B cell (primary cell): ENCODE measurements around the gene SLC25A51. TPM values are rescaled to one million over a fixed set of nuclear protein-coding genes. Genes with fewer than 3 reads are reported as not detected.

Experiments
- ATAC-seq: fragments of 200-7000 bp; cut with Tn5 transposase; one replicate; pipeline ENCODE4 v1.10.0; 2021; ENCODE audit warnings: low read depth, mild to moderate bottlenecking, moderate number of reproducible peaks, moderate library complexity
- CTCF ChIA-PET: fragments of 350-600 bp; sonication (Branson Sonifier 250); formaldehyde crosslinking; loops from one replicate; lab custom pipeline; 2021; ENCODE audit warnings: antibody characterized with exemption, inconsistent platforms; lab: Charles Lee
- POLR2A ChIA-PET: fragments of 350-600 bp; sonication (Branson Sonifier 250); formaldehyde crosslinking; loops from one replicate; lab custom pipeline; 2021; ENCODE audit warnings: antibody characterized with exemption; lab: Charles Lee
- DNase-seq: peaks from one replicate; pipeline ENCODE4 v3.0.0; 2013
- H2AFZ ChIP-seq: 2 replicates; pipeline ENCODE4 v1.6.1; 2012; ENCODE audit warnings: mild to moderate bottlenecking, low read depth, low read length; ENCODE audit not compliant: insufficient read depth, poor library complexity, severe bottlenecking
- H3K27ac ChIP-seq, 2 donors: 1 replicate in 1 of 2; 2 replicates in 1 of 2; pipeline ENCODE4 v1.5.1; 2012 to 2013; ENCODE audit warnings: low read length in 2 of 2, mild to moderate bottlenecking in 2 of 2, moderate library complexity in 1 of 2
- H3K27me3 ChIP-seq, 4 experiments: fragments of 200-600 bp in 1 of 4; sonication (generic) in 1 of 4; replicated peaks in 1 of 4; 1 replicate in 2 of 4; 2 replicates in 2 of 4; pipeline versions ENCODE4 v1.6.1 to v1.7.0; 2013 to 2016; ENCODE audit warnings: low read length in 3 of 4, mild to moderate bottlenecking in 2 of 4, mixed read lengths in 1 of 4, moderate library complexity in 1 of 4; ENCODE audit not compliant: insufficient read depth in 4 of 4, control insufficient read depth in 3 of 4; ENCODE audit errors: control extremely low read depth in 1 of 4
- H3K36me3 ChIP-seq, 2 experiments: replicated peaks in 1 of 2; 1 replicate in 1 of 2; 2 replicates in 1 of 2; pipeline versions ENCODE4 v1.6.1 to v1.7.1; 2013; ENCODE audit warnings: low read length in 1 of 2; ENCODE audit not compliant: insufficient read depth in 2 of 2, control insufficient read depth in 1 of 2; ENCODE audit errors: control extremely low read depth in 1 of 2, extremely low read depth in 1 of 2
- H3K4me1 ChIP-seq, 2 donors: fragments of 200-600 bp in 1 of 2; sonication (generic) in 1 of 2; 1 replicate in 1 of 2; 2 replicates in 1 of 2; pipeline versions ENCODE4 v1.5.1 to v1.6.1; 2013 to 2017; ENCODE audit warnings: low read length in 2 of 2; ENCODE audit not compliant: control insufficient read depth in 2 of 2, insufficient read depth in 2 of 2
- H3K4me2 ChIP-seq: replicated peaks from 2 replicates; pipeline ENCODE3; 2012; ENCODE audit warnings: mild to moderate bottlenecking, low read depth, low read length; ENCODE audit not compliant: poor library complexity, severe bottlenecking
- H3K4me3 ChIP-seq, 5 experiments: fragments of 200-600 bp in 1 of 5; sonication (generic) in 1 of 5; 1 replicate in 3 of 5; 2 replicates in 2 of 5; pipeline versions ENCODE4 v1.5.1 to v1.7.0; 2011 to 2016; ENCODE audit warnings: low read length in 4 of 5, mild to moderate bottlenecking in 4 of 5, low read depth in 2 of 5, control low read depth in 1 of 5, moderate library complexity in 1 of 5; ENCODE audit not compliant: insufficient read depth in 1 of 5; ENCODE audit errors: control extremely low read depth in 1 of 5, extremely low read depth in 1 of 5
- H3K79me2 ChIP-seq: fragments of 200-600 bp; sonication (generic); one replicate; pipeline ENCODE4 v1.6.0; 2016; ENCODE audit warnings: low read length; ENCODE audit not compliant: control insufficient read depth, insufficient read depth
- H3K9ac ChIP-seq: fragments of 200-600 bp; sonication (generic); 2 replicates; pipeline ENCODE4 v1.6.1; 2017; ENCODE audit warnings: mild to moderate bottlenecking, low read length, moderate library complexity
- H3K9me3 ChIP-seq, 3 donors: one replicate each; pipeline versions ENCODE4 v1.6.1 to v1.7.1; 2013; ENCODE audit warnings: low read length in 2 of 3; ENCODE audit not compliant: control insufficient read depth in 2 of 3, insufficient read depth in 1 of 3; ENCODE audit errors: control extremely low read depth in 1 of 3
- H4K20me1 ChIP-seq: 2 replicates; pipeline ENCODE4 v1.6.0; 2012; ENCODE audit warnings: mild to moderate bottlenecking, low read length; ENCODE audit not compliant: insufficient read depth, control insufficient read depth, poor library complexity, severe bottlenecking
- H3K27ac Mint-ChIP-seq: one replicate; pipeline ENCODE4 v1.8.0; 2021; ENCODE audit warnings: mixed read lengths
- H3K27me3 Mint-ChIP-seq: one replicate; pipeline ENCODE4 v1.8.0; 2021; ENCODE audit warnings: mixed read lengths
- H3K4me1 Mint-ChIP-seq: one replicate; pipeline ENCODE4 v1.8.0; 2021; ENCODE audit warnings: mixed read lengths
- H3K4me3 Mint-ChIP-seq: one replicate; pipeline ENCODE4 v1.8.0; 2021; ENCODE audit warnings: mixed read lengths
- H3K9me3 Mint-ChIP-seq: one replicate; pipeline ENCODE4 v1.8.0; 2022; ENCODE audit warnings: mixed read lengths; ENCODE audit not compliant: insufficient read depth
- CTCF ChIP-seq: fragments of 200-600 bp; IDR thresholded peaks from one replicate; pipeline ENCODE4 v1.8.0; 2022; ENCODE audit warnings: antibody characterized with exemption, mild to moderate bottlenecking
- EZH2 ChIP-seq: IDR thresholded peaks from 2 replicates; pipeline ENCODE4 v1.6.1; 2012; ENCODE audit warnings: borderline replicate concordance, low read depth, mild to moderate bottlenecking, moderate library complexity, low read length; ENCODE audit not compliant: insufficient read depth, poor library complexity, severe bottlenecking
- WGBS: methylation state at CpG from one replicate; pipeline ENCODE4 v1.1.5; 2013; ENCODE audit warnings: missing lambda C conversion rate; ENCODE audit not compliant: insufficient coverage; 5-methylcytosine and 5-hydroxymethylcytosine counted together
- intact Hi-C: fragments of 100-400 bp; cut with micrococcal nuclease; formaldehyde crosslinking; loops from one replicate; pipeline ENCODE4 v1.10.0; 2022
- polyA plus RNA-seq: library from polyadenylated mRNA; depleted of rRNA; stranded (reverse); fragments of >200 nt; gene quantifications from 2 replicates; pipeline ENCODE4 v1.2.3, GENCODE V29; 2012
- total RNA-seq, 2 donors: library from RNA; stranded (reverse); fragments of 120-200 nt in 1 of 2; gene quantifications; 1 replicate in 1 of 2; 2 replicates in 1 of 2; pipeline versions ENCODE4 v1.2.3 to v1.2.4, GENCODE V29; 2013 to 2022

SLC25A51 gene
- total and polyA plus RNA-seq, 2 donors (not counting 1 experiment from before 2014, with no cell fraction given), result 12.9 to 27.8 TPM

GRCh38 chr9:37873955-37874354 is 30.0 kb downstream of the SLC25A51 start:
- WGBS, result 100% methylated on average over 2 of the region's 2 CpGs
- no peak overlapping the region for H2AFZ ChIP-seq
- Mint-ChIP-seq H3K4me1 (no peaks in the 10 kb centered on the region), H3K27me3 (no peaks in the 10 kb centered on the region), H3K27ac (no peak overlapping the region), H3K4me3 (no peak overlapping the region), H3K9me3 (no peaks in the 10 kb centered on the region)
- ChIA-PET CTCF (no interaction called here), POLR2A (no interaction called here)
- peaks cover 2 to 3% of the 10 kb centered on the region in 2 experiments for H3K36me3 ChIP-seq
- peaks cover 0 to 7% (median 5%) of the 10 kb centered on the region in 3 donors for H3K9me3 ChIP-seq
- DNase-seq, result no peak
- no peaks in the 10 kb centered on the region for H3K4me1 ChIP-seq
- no peaks in the 10 kb centered on the region for H3K79me2 ChIP-seq
- TF ChIP-seq EZH2 (no peak), CTCF (no peak)
- peaks cover 8% of the 10 kb centered on the region for H4K20me1 ChIP-seq
- H3K27ac ChIP-seq, result no peak overlapping the region
- H3K27me3 ChIP-seq, result no peaks in the 10 kb centered on the region
- H3K9ac ChIP-seq, result no peak overlapping the region
- no peak for ATAC-seq
- no peak overlapping the region for H3K4me2 ChIP-seq
- H3K4me3 ChIP-seq, result no peak overlapping the region
- intact Hi-C loops, result no loop called here

- Histone ChIP-seq H3K79me2 (no peaks in the 10 kb centered on the region), H3K9ac (no peak overlapping the region), H3K27me3 (no peaks in the 10 kb centered on the region), H2AFZ (no peak overlapping the region), H3K4me3 (no peak overlapping the region), H3K4me2 (no peak overlapping the region), H3K9me3 (no peaks in the 10 kb centered on the region), H3K27ac (no peak overlapping the region), H3K36me3 (no peaks in the 10 kb centered on the region), H3K4me1 (no peaks in the 10 kb centered on the region), H4K20me1 (no peaks in the 10 kb centered on the region)
- H3K27ac Mint-ChIP-seq, result no peak overlapping the region
- WGBS, result no CpG with 5 or more reads among the region's 5 CpGs
- POLR2A ChIA-PET, result no interaction called here
- CTCF ChIA-PET, result no interaction called here
- no peaks in the 10 kb centered on the region for H3K4me1 Mint-ChIP-seq
- TF ChIP-seq EZH2 (no peak), CTCF (no peak)
- no peak overlapping the region for H3K4me3 Mint-ChIP-seq
- ATAC-seq (no peak), DNase-seq (no peak)
- no peaks in the 10 kb centered on the region for H3K9me3 Mint-ChIP-seq
- intact Hi-C loops, result no loop called here
- H3K27me3 Mint-ChIP-seq, result no peaks in the 10 kb centered on the region
These were observed 33.1 kb downstream of the SLC25A51 start for GRCh38 chr9:37870799-37871176.
